ENCODE measurements around the gene MAPK11.
A peak's percentile ranks its signal among the peaks of the same experiment; 100 is the strongest.

MAPK11 gene

GRCh38 chr22:50253046-50253915 is 16.9 kb downstream of the MAPK11 start:
- peaks cover 9% of the 10 kb centered on the region; the same call in 1 of the 2 replicates for H3K4me1 ChIP-seq (ENCODE audit: low read length)
- no peak for TF ChIP-seq CTCF (IDR thresholded peaks at IDR 0.05; ENCODE audit: low read depth, low read length)
- H3K4me2 ChIP-seq (ENCODE audit: low read length) = no peak overlapping the region
- no peaks in the 10 kb centered on the region for H4K20me1 ChIP-seq (ENCODE audit: insufficient read depth, low read length)
- H3K27ac ChIP-seq (ENCODE audit: low read length) = no peak overlapping the region
- H2AFZ ChIP-seq (ENCODE audit: low read depth, low read length) = no peak overlapping the region
- no peaks in the 10 kb centered on the region for H3K79me2 ChIP-seq (ENCODE audit: low read length)
- no peaks in the 10 kb centered on the region for H3K9me3 ChIP-seq (ENCODE audit: insufficient read depth, low read length)
- H3K9ac ChIP-seq (ENCODE audit: low read length) = no peak overlapping the region
- no peak overlapping the region for H3K4me3 ChIP-seq (ENCODE audit: low read length)
- H3K27me3 ChIP-seq (ENCODE audit: low read depth, low read length) = no peaks in the 10 kb centered on the region
- no peaks in the 10 kb centered on the region for H3K36me3 ChIP-seq (replicated peaks; ENCODE audit: low read depth, low read length)

GRCh38 chr22:50252082-50253045 is 17.8 kb downstream of the MAPK11 start:
- Histone ChIP-seq H3K4me1 (ENCODE audit: low read length) (peaks cover 15% of the 10 kb centered on the region; the same call in 1 of the 2 replicates), H2AFZ (ENCODE audit: low read depth, low read length) (no peak overlapping the region), H3K27me3 (ENCODE audit: low read depth, low read length) (no peaks in the 10 kb centered on the region), H3K36me3 (replicated peaks; ENCODE audit: low read depth, low read length) (no peaks in the 10 kb centered on the region), H4K20me1 (ENCODE audit: insufficient read depth, low read length) (no peaks in the 10 kb centered on the region), H3K79me2 (ENCODE audit: low read length) (no peaks in the 10 kb centered on the region), H3K4me2 (ENCODE audit: low read length) (no peak overlapping the region), H3K4me3 (ENCODE audit: low read length) (no peak overlapping the region), H3K9me3 (ENCODE audit: insufficient read depth, low read length) (no peaks in the 10 kb centered on the region), H3K9ac (ENCODE audit: low read length) (no peak overlapping the region), H3K27ac (ENCODE audit: low read length) (no peak overlapping the region)
- TF ChIP-seq CTCF (IDR thresholded peaks at IDR 0.05; ENCODE audit: low read depth, low read length) (peak; percentile 54), EZH2phosphoT487 (IDR thresholded peaks at IDR 0.05; ENCODE audit: low read depth) (no peak)

GRCh38 chr22:50251477-50252081 is 18.6 kb downstream of the MAPK11 start:
- Histone ChIP-seq H3K9ac (ENCODE audit: low read length) (peak overlapping the region; percentile 22), H3K4me2 (ENCODE audit: low read length) (peak overlapping the region; percentile 79), H3K27me3 (ENCODE audit: low read depth, low read length) (no peaks in the 10 kb centered on the region), H3K36me3 (replicated peaks; ENCODE audit: low read depth, low read length) (no peaks in the 10 kb centered on the region), H3K79me2 (ENCODE audit: low read length) (no peaks in the 10 kb centered on the region), H4K20me1 (ENCODE audit: insufficient read depth, low read length) (no peaks in the 10 kb centered on the region), H3K9me3 (ENCODE audit: insufficient read depth, low read length) (no peaks in the 10 kb centered on the region), H2AFZ (ENCODE audit: low read depth, low read length) (no peak overlapping the region), H3K27ac (ENCODE audit: low read length) (no peak overlapping the region; the same call in 1 of the 2 replicates), H3K4me1 (ENCODE audit: low read length) (peaks cover 15% of the 10 kb centered on the region; the same call in 1 of the 2 replicates), H3K4me3 (ENCODE audit: low read length) (peak overlapping the region; percentile 98)
- TF ChIP-seq EZH2phosphoT487 (IDR thresholded peaks at IDR 0.05; ENCODE audit: low read depth) = no peak
- TF ChIP-seq CTCF (IDR thresholded peaks at IDR 0.05; ENCODE audit: low read depth, low read length) = no peak

Measured in OCI-LY3 (cell line).